ENCODE measurements around the gene SIN3B.

The SIN3B gene

DNA sequence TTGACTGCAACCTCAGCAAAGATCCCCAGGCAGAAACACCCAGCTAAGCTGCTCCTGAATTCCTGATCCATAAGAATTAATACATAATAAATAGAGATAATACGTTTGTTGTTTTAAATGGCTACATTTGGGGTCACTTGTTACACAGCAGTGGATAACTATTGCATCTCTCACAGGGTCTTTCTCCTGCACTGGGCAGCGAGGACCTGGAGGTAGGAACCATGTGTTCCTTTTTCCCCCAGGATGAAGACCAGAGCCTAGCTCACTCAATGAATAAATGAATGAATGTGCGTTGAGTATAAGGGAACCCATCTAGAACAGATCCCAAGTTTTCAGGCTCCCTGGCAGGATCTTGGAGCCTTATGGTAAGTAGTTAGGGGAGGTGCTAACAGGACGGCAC is 90.3 kb downstream of the SIN3B start:
- Histone ChIP-seq H3K9ac (ENCODE audit: low read length) (no peak overlapping the region), H3K27me3 (ENCODE audit: low read length) (no peaks in the 10 kb centered on the region), H3K79me2 (ENCODE audit: insufficient read depth, low read length) (no peaks in the 10 kb centered on the region), H4K20me1 (ENCODE audit: low read depth, low read length) (no peaks in the 10 kb centered on the region), H3K4me3 (ENCODE audit: insufficient read depth, low read length, poor library complexity, severe bottlenecking) (no peak overlapping the region), H3K4me2 (ENCODE audit: low read depth, low read length, poor library complexity, severe bottlenecking) (no peak overlapping the region), H3K9me3 (ENCODE audit: insufficient read depth, low read length) (no peaks in the 10 kb centered on the region), H3F3A (ENCODE audit: insufficient read depth) (no peaks in the 10 kb centered on the region), H3K27ac (ENCODE audit: low read depth, low read length) (no peak overlapping the region), H3K36me3 (ENCODE audit: low read length) (no peaks in the 10 kb centered on the region), H3K9me2 (replicated peaks; ENCODE audit: insufficient read depth, low read length) (no peaks in the 10 kb centered on the region), H2AFZ (ENCODE audit: low read depth, low read length, severe bottlenecking) (no peak overlapping the region)
- no peak for TF ChIP-seq EZH2phosphoT487 (conservative IDR thresholded peaks at IDR 0.05; ENCODE audit: low read length)
- TF ChIP-seq, protein P1, sequence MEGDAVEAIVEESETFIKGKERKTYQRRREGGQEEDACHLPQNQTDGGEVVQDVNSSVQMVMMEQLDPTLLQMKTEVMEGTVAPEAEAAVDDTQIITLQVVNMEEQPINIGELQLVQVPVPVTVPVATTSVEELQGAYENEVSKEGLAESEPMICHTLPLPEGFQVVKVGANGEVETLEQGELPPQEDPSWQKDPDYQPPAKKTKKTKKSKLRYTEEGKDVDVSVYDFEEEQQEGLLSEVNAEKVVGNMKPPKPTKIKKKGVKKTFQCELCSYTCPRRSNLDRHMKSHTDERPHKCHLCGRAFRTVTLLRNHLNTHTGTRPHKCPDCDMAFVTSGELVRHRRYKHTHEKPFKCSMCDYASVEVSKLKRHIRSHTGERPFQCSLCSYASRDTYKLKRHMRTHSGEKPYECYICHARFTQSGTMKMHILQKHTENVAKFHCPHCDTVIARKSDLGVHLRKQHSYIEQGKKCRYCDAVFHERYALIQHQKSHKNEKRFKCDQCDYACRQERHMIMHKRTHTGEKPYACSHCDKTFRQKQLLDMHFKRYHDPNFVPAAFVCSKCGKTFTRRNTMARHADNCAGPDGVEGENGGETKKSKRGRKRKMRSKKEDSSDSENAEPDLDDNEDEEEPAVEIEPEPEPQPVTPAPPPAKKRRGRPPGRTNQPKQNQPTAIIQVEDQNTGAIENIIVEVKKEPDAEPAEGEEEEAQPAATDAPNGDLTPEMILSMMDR (IDR thresholded peaks at IDR 0.05; ENCODE audit: insufficient read depth, low read length, poor library complexity, severe bottlenecking): no peak

DNA sequence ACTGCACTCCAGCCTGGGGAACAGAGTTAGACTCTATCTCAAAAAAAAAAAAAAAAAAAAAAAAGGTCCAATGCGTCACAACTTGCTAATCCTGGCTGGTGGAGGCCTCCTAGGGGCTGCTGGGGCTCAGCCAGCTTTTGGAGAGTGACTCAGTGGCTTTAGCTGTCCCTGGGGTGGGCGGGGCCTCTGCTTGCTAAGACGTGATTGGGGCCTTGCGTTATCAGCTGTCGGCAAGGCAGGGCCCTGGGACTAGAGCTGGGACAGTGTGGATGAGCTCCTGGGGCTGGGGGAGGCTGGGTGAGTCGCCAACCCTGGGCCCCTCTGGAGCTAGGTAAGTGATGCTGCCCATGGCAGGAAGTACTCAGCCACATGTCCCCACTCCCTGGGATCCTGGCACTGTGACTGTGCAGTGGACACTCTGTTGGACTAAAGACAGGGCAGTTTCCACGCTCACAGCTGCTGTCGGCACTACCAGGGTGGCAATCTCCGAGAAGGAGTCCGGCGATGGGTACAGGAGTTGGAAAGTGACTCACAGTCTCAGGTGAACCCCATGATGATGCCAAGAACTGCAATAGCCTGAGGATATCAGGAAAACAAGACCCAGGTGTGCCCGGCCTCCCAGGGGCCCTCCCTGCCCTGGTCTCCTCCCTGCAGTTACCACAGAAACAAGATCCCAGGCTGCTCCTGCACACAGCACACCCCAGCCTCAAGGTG is 91.8 kb downstream of the SIN3B start:
- no peak overlapping the region for H3K9ac ChIP-seq (ENCODE audit: low read length)
- no peak for TF ChIP-seq EZH2phosphoT487 (conservative IDR thresholded peaks at IDR 0.05; ENCODE audit: low read length)
- TF ChIP-seq, protein P1 (IDR thresholded peaks at IDR 0.05; ENCODE audit: insufficient read depth, low read length, poor library complexity, severe bottlenecking): no peak
- no peaks in the 10 kb centered on the region for H4K20me1 ChIP-seq (ENCODE audit: low read depth, low read length)
- no peak overlapping the region for H2AFZ ChIP-seq (ENCODE audit: low read depth, low read length, severe bottlenecking)
- H3K9me3 ChIP-seq (ENCODE audit: insufficient read depth, low read length): no peaks in the 10 kb centered on the region
- no peaks in the 10 kb centered on the region for H3F3A ChIP-seq (ENCODE audit: insufficient read depth)
- H3K4me2 ChIP-seq (ENCODE audit: low read depth, low read length, poor library complexity, severe bottlenecking): no peak overlapping the region
- no peaks in the 10 kb centered on the region for H3K9me2 ChIP-seq (replicated peaks; ENCODE audit: insufficient read depth, low read length)
- H3K27ac ChIP-seq (ENCODE audit: low read depth, low read length): no peak overlapping the region
- no peaks in the 10 kb centered on the region for H3K36me3 ChIP-seq (ENCODE audit: low read length)
- no peaks in the 10 kb centered on the region for H3K79me2 ChIP-seq (ENCODE audit: insufficient read depth, low read length)
- H3K27me3 ChIP-seq (ENCODE audit: low read length): no peaks in the 10 kb centered on the region
- no peak overlapping the region for H3K4me3 ChIP-seq (ENCODE audit: insufficient read depth, low read length, poor library complexity, severe bottlenecking)

DNA sequence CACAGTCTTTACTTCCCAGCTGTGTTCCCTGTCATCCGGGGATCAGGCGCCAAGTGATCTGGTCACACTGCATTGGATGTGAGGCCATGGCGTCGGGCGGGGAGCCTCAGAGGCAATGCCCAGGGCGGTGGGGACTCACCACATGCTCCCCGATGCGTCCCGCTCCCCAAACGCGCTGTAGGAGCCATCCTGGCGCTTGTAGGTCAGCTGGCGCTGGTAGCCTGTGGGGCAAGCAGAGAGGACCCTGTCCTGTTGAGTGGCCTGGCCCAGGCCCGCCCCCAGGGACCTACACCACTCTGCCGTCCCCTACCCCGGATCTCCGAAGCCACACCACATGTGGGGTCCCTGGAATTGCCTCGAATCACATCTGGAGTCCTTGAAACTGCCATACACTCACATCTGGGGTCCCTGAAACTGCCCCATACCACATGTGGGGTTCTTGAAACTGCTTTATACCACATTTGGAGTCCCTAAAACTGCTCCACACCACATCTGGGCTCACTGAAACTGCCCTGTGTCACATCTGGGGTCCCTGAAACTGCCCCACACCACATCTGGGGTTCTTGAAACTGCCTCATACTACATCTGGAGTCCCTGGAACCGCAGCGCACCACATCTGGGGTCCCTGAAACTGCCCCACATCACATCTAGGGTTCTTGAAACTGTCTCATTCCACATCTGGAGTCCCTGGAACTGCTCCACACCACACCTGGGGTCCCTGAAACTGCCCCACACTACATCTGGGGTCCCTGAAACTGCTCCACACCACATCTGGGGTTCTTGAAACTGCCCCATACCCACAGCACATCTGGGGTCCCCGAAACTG is 92.8 kb downstream of the SIN3B start:
- Histone ChIP-seq H3K27me3 (ENCODE audit: low read length) (no peaks in the 10 kb centered on the region), H4K20me1 (ENCODE audit: low read depth, low read length) (no peaks in the 10 kb centered on the region), H3K27ac (ENCODE audit: low read depth, low read length) (no peak overlapping the region), H3K9me2 (replicated peaks; ENCODE audit: insufficient read depth, low read length) (no peaks in the 10 kb centered on the region), H3K9ac (ENCODE audit: low read length) (no peak overlapping the region), H2AFZ (ENCODE audit: low read depth, low read length, severe bottlenecking) (no peak overlapping the region), H3K36me3 (ENCODE audit: low read length) (no peaks in the 10 kb centered on the region), H3K4me2 (ENCODE audit: low read depth, low read length, poor library complexity, severe bottlenecking) (no peak overlapping the region), H3F3A (ENCODE audit: insufficient read depth) (no peaks in the 10 kb centered on the region), H3K79me2 (ENCODE audit: insufficient read depth, low read length) (no peaks in the 10 kb centered on the region), H3K4me3 (ENCODE audit: insufficient read depth, low read length, poor library complexity, severe bottlenecking) (no peak overlapping the region), H3K9me3 (ENCODE audit: insufficient read depth, low read length) (no peaks in the 10 kb centered on the region)
- TF ChIP-seq EZH2phosphoT487 (conservative IDR thresholded peaks at IDR 0.05; ENCODE audit: low read length): no peak
- TF ChIP-seq, protein P1 (IDR thresholded peaks at IDR 0.05; ENCODE audit: insufficient read depth, low read length, poor library complexity, severe bottlenecking): no peak

Measured in SU-DHL-6 (cell line).